Nephron (organoid): ENCODE data around the gene C1orf226.

Experiments used
- H3K27ac Mint-ChIP-seq, 3 experiments: 2 replicates each; pipeline ENCODE4 v1.8.0; 2020; ENCODE audit warnings: mixed read lengths in 3 of 3, mild to moderate bottlenecking in 2 of 3, moderate library complexity in 1 of 3
- H3K27me3 Mint-ChIP-seq: 2 replicates; pipeline ENCODE4 v1.8.0; 2021; ENCODE audit warnings: low read depth, mild to moderate bottlenecking, moderate library complexity, mixed read lengths
- H3K36me3 Mint-ChIP-seq: 2 replicates; pipeline ENCODE4 v1.8.0; 2020; ENCODE audit warnings: low read depth, mixed read lengths
- H3K4me1 Mint-ChIP-seq: 2 replicates; pipeline ENCODE4 v1.8.0; 2020; ENCODE audit warnings: mixed read lengths
- H3K4me3 Mint-ChIP-seq, 3 experiments: 2 replicates each; pipeline ENCODE4 v1.8.0; 2020; ENCODE audit warnings: mild to moderate bottlenecking in 3 of 3, mixed read lengths in 3 of 3, moderate library complexity in 2 of 3
- H3K9me3 Mint-ChIP-seq: 2 replicates; pipeline ENCODE4 v1.8.0; 2020; ENCODE audit warnings: mixed read lengths
- CTCF ChIP-seq, 3 experiments: fragments of 200-600 bp; sonication (generic); IDR thresholded peaks; one replicate each; pipeline ENCODE4 v1.5.0; 2021; ENCODE audit warnings: antibody characterized with exemption in 3 of 3; ENCODE audit not compliant: unreplicated experiment in 3 of 3

Gene C1orf226

DNA sequence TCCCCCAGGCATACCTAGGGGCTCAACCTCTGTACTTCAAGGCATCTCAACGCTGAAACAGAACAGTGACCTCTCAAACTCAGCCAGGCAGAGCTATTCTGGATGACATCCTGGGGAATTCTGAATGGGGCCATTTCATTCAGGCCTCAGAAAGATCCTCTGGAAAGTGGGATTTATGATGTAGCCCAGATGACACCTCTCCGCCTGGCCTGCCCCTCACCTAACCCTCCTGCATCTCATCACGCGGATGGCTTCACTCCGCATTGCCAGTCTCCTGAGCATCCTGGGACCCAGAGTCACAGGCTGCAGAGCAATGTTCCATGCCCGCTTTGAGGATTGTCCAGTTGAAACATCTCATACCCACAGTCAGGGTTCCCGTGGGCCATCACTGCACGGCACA is 6.1 kb upstream of the C1orf226 start:
- no peaks in the 10 kb centered on the region for H3K27me3 Mint-ChIP-seq
- no peaks in the 10 kb centered on the region for H3K9me3 Mint-ChIP-seq
- TF ChIP-seq CTCF (IDR thresholded peaks at IDR 0.05; ENCODE audit: unreplicated experiment in 3 of 3) = no peak
- peaks cover 6% of the 10 kb centered on the region for H3K36me3 Mint-ChIP-seq
- H3K4me3 Mint-ChIP-seq = no peak overlapping the region
- H3K27ac Mint-ChIP-seq = no peak overlapping the region
- H3K4me1 Mint-ChIP-seq = no peaks in the 10 kb centered on the region

DNA sequence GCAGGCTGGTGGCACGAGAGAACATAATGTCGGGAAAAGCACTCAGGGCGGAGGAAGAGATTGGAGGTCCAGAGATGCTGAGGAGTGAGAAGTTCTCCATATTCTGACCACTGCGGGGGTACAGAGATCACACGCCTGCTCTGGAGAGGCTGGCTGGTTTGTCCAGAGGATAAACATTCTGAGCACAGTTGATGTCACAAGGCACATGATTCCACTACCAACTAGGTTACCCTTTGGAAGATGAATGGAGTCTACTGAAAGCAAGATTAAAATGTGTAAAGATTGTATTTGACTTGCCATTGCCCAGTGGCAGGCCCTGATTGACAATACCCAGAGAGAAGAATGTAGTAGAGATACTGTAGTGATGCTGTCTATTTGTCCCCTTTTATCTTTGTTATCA is 4.8 kb upstream of the C1orf226 start, which contains the start of gene SPATA46:
Gene SPATA46 (minus strand): TSS at position 164 of the 400 bp plus-strand sequence. CDS start 64 bp downstream, at position 100.
- no peaks in the 10 kb centered on the region for H3K27me3 Mint-ChIP-seq
- H3K4me3 Mint-ChIP-seq = no peak within 1 kb of the TSS
- peaks cover 6% of the 10 kb centered on the region for H3K36me3 Mint-ChIP-seq
- H3K4me1 Mint-ChIP-seq = no peaks in the 10 kb centered on the region
- no peak for TF ChIP-seq CTCF (IDR thresholded peaks at IDR 0.05; ENCODE audit: unreplicated experiment in 3 of 3)
- no peak within 1 kb of the TSS for H3K27ac Mint-ChIP-seq
- no peaks in the 10 kb centered on the region for H3K9me3 Mint-ChIP-seq

GRCh38 chr1:162380061-162380846 is 1.3 kb upstream of the C1orf226 start:
- Mint-ChIP-seq H3K4me3 (no peak overlapping the region), H3K27ac (no peak overlapping the region), H3K4me1 (no peaks in the 10 kb centered on the region), H3K27me3 (no peaks in the 10 kb centered on the region), H3K9me3 (no peaks in the 10 kb centered on the region), H3K36me3 (peaks cover 4% of the 10 kb centered on the region)
- no peak for TF ChIP-seq CTCF (IDR thresholded peaks at IDR 0.05; ENCODE audit: unreplicated experiment in 3 of 3)

GRCh38 chr1:162381941-162382750 is 618 bp downstream of the C1orf226 start:
- H3K27me3 Mint-ChIP-seq = no peaks in the 10 kb centered on the region
- H3K4me3 Mint-ChIP-seq = no peak overlapping the region
- no peak overlapping the region for H3K27ac Mint-ChIP-seq
- H3K36me3 Mint-ChIP-seq = peaks cover 4% of the 10 kb centered on the region
- H3K4me1 Mint-ChIP-seq = peaks cover 6% of the 10 kb centered on the region
- no peak for TF ChIP-seq CTCF (IDR thresholded peaks at IDR 0.05; ENCODE audit: unreplicated experiment in 3 of 3)
- H3K9me3 Mint-ChIP-seq = no peaks in the 10 kb centered on the region

DNA sequence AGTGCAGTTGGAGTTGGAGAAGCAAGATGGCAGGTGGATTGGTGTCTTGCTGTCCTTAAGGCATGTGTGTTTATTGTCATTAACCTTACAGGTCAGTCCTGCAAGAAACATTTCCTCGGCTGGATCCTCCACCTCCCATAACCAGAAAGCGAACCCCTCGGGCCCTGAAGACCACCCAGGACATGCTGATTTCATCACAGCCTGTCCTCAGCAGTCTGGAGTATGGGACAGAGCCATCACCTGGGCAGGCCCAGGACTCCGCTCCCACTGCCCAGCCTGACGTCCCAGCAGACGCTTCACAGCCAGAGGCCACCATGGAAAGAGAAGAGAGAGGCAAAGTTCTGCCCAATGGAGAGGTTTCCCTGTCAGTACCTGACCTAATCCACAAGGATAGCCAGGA is 1.6 kb downstream of the C1orf226 start:
- no peaks in the 10 kb centered on the region for H3K9me3 Mint-ChIP-seq
- H3K36me3 Mint-ChIP-seq = peaks cover 4% of the 10 kb centered on the region
- peaks cover 12% of the 10 kb centered on the region for H3K4me1 Mint-ChIP-seq
- no peaks in the 10 kb centered on the region for H3K27me3 Mint-ChIP-seq
- H3K4me3 Mint-ChIP-seq = no peak overlapping the region
- TF ChIP-seq CTCF (IDR thresholded peaks at IDR 0.05; ENCODE audit: unreplicated experiment in 3 of 3) = no peak
- H3K27ac Mint-ChIP-seq = peak overlapping the region in 1 of 3 experiments; percentile 56
